Stimulated activated CD4-positive, alpha-beta T cell treated with anti-CD3 and anti-CD28 coated beads, Interleukin-12 subunit alpha, Interleukin-12 subunit beta, amount 100 ng/mL, for 48 hours (primary cell): ENCODE data around the gene P4HA2.

Source experiments
- DNase-seq, 3 donors: peaks; one replicate each; pipeline ENCODE4 v3.0.0-alpha.2; 2020; ENCODE audit warnings: low read depth in 2 of 3, low spot score in 1 of 3

P4HA2 gene

GRCh38 chr5:132251220-132251725 lies 23.6 kb upstream of the P4HA2 start:
- DNase-seq: no peak

DNA sequence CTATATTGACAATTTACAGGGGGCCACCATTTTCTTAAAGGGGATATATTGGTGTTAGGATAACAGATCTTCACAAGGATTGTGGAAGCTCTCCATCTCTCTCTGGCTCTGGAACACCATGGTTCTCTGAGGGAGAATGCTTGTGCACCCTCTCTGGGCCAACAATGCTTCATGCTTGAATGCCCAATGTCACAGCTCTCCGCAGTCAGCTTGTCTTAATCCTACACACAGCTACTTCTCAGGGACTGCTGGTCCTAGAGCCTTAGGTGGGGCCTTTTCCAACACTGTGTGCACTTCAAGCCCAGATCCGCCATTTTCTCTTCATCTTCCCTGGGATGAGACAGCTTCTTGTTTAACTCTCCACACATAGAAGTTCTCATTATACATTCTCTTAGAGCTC lies 22.9 kb upstream of the P4HA2 start:
- DNase-seq: no peak

GRCh38 chr5:132246806-132247205 lies 19.2 kb upstream of the P4HA2 start:
- no peak for DNase-seq

GRCh38 chr5:132245593-132245992 lies 17.9 kb upstream of the P4HA2 start:
- DNase-seq: no peak

DNA sequence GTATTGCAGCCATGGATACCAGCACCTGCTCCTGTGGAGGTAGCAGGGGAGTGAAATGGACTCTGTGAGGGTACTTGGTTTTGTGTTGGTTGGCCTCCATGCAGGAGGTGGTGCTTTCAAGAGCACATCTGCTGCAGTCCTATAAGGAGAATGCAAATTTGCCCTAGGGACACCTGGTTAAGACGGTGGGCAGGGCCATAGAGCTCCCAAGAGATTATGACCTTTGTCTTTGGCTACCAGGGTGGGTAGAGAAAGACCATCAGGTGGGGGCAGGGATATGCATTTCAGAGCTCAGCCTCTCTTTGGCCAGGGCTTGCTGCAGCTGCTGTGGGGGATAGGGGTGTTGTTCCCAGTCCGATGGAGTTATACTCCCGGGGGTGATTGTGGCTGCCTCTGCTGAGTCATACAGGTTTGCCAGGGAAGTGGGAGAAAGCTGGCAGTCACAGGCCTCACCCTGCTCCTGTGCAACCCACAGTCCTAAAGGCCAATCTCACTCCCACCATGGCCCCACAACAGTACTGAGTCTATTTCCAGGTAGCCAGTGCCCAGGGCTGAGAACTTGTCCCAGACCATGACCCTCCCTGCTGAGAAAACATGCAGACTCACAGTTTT lies 15.8 kb upstream of the P4HA2 start:
- no peak for DNase-seq

DNA sequence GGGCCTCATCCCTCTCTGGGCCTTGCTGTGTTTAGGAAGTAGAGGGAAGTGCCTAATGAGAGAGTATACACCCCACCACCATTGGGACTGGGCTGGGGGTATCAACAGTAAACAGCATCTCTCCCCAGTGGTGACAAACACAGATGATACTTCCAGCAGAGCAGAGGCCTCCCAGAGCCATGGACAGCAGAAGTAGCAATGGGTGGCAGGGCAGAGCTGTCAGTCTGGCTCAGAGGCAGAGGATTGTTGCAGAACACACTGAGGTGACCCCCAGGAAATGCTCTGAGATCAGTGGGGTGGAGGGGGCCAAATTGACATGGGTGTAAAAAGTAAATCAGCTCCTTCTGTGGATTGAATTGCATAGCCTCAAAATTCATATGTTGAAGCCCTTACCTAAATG lies 12.1 kb upstream of the P4HA2 start:
- DNase-seq: no peak

- no peak for DNase-seq
Observed at GRCh38 chr5:132238901-132239500, 11.3 kb upstream of the P4HA2 start.

DNA sequence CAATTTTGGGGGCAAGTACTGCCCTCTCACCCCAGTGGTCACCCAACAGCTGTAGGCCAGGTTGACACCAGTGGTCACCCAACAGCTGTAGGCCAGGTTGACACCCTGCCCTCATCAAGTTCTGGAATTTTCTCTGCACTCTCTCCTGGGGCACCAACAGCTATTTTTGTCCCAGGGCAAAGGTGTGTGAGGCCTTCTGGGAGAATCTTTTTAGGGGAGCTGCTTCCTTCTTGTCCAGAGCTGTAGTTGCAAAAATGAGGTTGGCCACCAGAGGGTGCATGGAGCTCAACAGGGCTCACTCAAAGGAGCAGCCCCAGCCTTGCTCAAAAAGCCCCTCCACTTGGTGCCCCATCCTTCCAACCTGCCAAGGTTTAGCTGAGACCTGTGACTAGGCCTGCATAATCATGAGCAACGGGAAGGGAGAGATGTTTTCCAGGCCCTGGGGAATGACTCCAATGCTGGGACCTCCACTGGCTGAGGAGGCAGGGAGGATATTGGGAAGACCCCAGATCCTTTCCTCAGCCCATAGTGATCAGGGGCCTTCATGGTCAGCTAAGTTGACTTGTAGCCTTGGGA lies 10.6 kb upstream of the P4HA2 start:
- DNase-seq: peak; percentile 68 to 88 (median 72)

GRCh38 chr5:132237670-132238069 lies 10.0 kb upstream of the P4HA2 start:
- no peak for DNase-seq

GRCh38 chr5:132237141-132237540 lies 9.5 kb upstream of the P4HA2 start:
- no peak for DNase-seq

DNA sequence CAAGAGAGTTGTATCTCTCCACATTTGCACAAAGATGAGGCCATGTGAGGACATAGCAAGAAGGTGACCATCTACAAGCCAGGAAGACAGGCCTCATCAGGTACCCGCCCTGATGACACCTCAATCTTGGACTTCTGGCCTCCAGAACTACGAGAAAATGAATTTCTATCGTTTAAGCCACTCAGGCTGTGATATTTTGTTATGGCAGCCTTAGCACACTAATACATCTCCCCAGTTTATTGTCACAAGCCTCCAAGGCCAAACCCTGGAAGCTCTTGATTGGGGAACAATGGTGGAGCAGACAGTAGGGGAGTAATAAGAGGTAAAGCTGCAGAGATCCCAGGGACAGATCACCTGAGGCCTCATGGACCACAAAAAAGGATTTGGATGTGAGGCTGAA lies 7.7 kb upstream of the P4HA2 start:
- DNase-seq: no peak

GRCh38 chr5:132234684-132235062 lies 7.0 kb upstream of the P4HA2 start:
- DNase-seq: no peak

GRCh38 chr5:132233811-132234683 lies 6.4 kb upstream of the P4HA2 start:
- no peak for DNase-seq

GRCh38 chr5:132233081-132233480 lies 5.4 kb upstream of the P4HA2 start:
- no peak for DNase-seq

DNA sequence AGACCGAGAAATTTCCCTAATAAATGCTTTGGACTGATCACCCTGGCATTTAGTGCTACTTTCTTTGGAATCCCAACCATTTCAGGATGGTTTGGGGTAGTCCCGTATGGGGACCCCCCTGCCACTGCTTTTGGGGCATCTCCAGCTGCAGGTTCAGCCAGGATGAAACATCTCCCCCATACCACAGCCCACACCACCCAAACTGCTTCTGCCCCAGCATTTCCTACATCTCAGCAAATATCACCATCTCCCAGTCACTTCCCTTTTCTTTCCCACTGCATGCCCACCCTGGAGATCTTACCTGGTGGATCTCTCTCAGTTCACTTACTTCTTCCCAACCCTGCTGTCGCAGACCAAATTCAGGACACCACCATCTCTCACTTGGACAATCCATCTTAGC lies 4.8 kb upstream of the P4HA2 start:
- DNase-seq: no peak

- DNase-seq: no peak
Observed at GRCh38 chr5:132230871-132231270, 3.2 kb upstream of the P4HA2 start.

GRCh38 chr5:132229236-132229635 lies 1.6 kb upstream of the P4HA2 start:
- DNase-seq: no peak

DNA sequence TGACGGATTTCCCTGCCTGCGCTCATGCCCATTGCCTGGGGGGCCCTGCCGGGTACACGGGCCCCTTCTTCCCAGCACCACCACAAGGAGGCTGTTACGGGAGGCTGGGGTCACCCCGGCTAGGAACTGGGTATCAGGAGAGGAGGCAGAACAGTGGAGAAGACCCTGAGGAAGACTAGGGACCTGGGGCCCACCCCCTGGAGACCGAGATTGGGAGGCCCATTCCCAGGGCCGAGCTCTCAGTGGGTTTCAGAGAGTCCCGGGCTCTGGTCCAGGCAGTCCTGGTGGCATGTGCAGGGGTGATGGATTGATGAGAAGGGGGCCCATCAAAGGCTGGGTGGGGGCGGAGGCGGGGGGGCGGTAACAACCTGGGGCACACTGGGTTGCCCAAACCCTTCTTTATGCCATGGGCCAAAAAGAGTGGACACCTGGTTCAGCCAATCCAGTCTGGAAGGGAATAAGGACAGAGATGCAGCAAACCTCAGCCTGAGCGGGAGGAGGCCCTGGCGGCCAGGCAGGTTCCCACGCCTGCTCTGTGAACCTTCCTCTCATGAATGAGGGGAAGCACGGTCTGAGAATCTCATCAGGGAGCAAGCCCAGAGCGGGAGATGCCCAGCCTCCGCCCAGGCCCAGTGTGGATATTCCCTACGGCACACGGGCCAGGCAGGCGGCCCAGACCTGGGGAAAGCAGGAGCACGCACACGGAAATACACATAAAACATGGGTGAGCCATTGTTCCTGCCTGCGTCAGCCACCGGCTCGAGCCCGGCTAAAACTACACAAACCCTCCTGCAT lies 785 bp upstream of the P4HA2 start:
- DNase-seq: no peak

DNA sequence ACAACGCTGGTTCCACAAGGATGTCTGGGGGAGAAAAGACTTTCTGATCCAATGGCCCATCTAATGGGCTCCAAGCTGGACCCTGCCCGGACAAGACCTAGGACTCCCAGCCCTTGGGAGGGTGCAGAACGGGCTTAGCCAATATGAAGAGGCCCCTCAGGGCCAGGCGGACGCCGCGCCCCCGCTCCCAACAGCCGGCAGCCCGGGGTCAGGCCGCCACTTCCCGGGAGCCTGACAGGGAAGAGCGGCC lies 493 bp downstream of the P4HA2 start:
- no peak for DNase-seq

- no peak for DNase-seq
Observed at GRCh38 chr5:132226516-132227234, 978 bp downstream of the P4HA2 start.
